ENCODE measurements around the gene RGS12. TPM values are rescaled to one million over a fixed set of nuclear protein-coding genes. Genes with fewer than 3 reads are reported as not detected.

The RGS12 gene
- polyA plus RNA-seq (2013): 12.0 and 14.8 TPM in 2 replicates

DNA sequence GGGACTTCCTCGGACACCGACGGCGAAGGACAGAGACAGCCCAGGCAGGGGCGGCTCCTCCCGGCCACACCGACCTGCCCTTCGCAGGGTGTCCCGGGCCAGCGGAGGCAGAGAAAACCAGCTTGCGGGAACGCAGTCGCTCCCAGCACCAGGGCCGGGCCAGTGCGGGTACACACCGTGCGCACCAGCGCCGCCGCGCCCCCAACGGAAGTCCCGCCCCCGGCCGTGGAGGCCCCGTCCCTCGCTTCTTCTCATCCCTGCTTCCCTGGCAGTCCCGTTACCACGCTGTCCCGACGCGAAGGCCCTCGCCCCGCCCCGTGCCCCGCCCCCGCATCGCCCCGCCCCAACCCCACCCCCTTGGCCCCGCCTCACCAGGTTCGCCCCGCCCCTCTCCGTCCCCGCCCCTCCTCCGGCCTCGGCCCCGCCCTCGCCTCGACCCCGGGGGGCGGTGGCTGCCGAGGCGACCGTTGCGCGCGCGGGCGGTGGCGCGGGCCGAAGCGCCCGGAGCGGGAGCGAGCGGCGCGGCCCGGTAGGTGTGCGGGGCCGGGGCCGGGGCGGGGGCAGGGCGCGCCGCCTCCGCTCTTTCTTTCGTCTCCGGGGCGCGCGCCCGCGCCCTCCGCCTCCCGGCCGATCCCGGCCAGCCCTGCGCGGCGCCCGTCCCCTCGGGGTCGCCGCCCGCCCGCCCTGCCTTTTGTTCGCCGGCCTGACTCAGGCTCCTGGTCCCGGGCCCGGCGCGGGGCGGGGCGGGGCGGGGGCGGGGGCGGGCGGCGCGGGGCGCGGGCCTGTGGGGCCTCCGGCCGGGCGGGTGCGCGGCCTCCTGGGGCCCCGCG, at the start of gene RGS12:
Gene RGS12 (plus strand): TSS at position 451 of the 830 bp plus-strand sequence. CDS start 23,150 bp downstream, outside the sequence.
- Histone ChIP-seq H2BK120ac (ENCODE audit: insufficient read depth, low read length, poor library complexity) (peak within 1 kb of the TSS; percentile 29), H4K8ac (ENCODE audit: low read depth, low read length) (peak within 1 kb of the TSS; percentile 85), H3K4me2 (ENCODE audit: low read length) (peak within 1 kb of the TSS; percentile 99), H3K4me3 (ENCODE audit: low read depth, low read length) (peak within 1 kb of the TSS; percentile 91), H3K4ac (ENCODE audit: low read depth, low read length) (peak within 1 kb of the TSS; percentile 66), H3K36me3 (ENCODE audit: control insufficient read depth in 1 of 2, insufficient read depth in 2 of 2, low read length in 2 of 2) (no peaks in the 10 kb centered on the region), H3K14ac (ENCODE audit: low read length) (peak within 1 kb of the TSS; percentile 86), H3K9ac (ENCODE audit: low read length) (peak within 1 kb of the TSS; percentile 98), H2AK5ac (ENCODE audit: low read length) (peak within 1 kb of the TSS; percentile 11), H3K27ac (ENCODE audit: low read depth, low read length) (no peak within 1 kb of the TSS), H2BK12ac (ENCODE audit: low read length) (no peak within 1 kb of the TSS), H3K23ac (ENCODE audit: low read length) (no peak within 1 kb of the TSS), H3K79me2 (ENCODE audit: control insufficient read depth, insufficient read depth, low read length, poor library complexity) (peaks cover 6% of the 10 kb centered on the region), H2BK5ac (ENCODE audit: low read depth, low read length, poor library complexity) (no peak within 1 kb of the TSS), H4K12ac (ENCODE audit: low read depth, low read length) (peak within 1 kb of the TSS; percentile 68), H3K9me3 (ENCODE audit: insufficient read depth, low read depth, low read length) (peaks cover 2% of the 10 kb centered on the region), H3K79me1 (ENCODE audit: low read length) (peaks cover 7% of the 10 kb centered on the region), H3K18ac (ENCODE audit: low read length) (peak within 1 kb of the TSS; percentile 81), H3K27me3 (ENCODE audit: insufficient read depth, low read length) (no peaks in the 10 kb centered on the region), H2AFZ (ENCODE audit: insufficient read depth, low read length, poor library complexity) (peak within 1 kb of the TSS; percentile 85), H4K91ac (ENCODE audit: low read depth, low read length) (peak within 1 kb of the TSS; percentile 62), H3K4me1 (ENCODE audit: control insufficient read depth in 1 of 2, insufficient read depth in 2 of 2, low read length in 2 of 2) (peaks cover 7 to 26% of the 10 kb centered on the region in 2 experiments)
- DNase-seq: peak; percentile 92 to 94
- no CpG with 5 or more reads among the region's 121 CpGs for WGBS (ENCODE audit: extremely low coverage, insufficient coverage, insufficient read length)

DNA sequence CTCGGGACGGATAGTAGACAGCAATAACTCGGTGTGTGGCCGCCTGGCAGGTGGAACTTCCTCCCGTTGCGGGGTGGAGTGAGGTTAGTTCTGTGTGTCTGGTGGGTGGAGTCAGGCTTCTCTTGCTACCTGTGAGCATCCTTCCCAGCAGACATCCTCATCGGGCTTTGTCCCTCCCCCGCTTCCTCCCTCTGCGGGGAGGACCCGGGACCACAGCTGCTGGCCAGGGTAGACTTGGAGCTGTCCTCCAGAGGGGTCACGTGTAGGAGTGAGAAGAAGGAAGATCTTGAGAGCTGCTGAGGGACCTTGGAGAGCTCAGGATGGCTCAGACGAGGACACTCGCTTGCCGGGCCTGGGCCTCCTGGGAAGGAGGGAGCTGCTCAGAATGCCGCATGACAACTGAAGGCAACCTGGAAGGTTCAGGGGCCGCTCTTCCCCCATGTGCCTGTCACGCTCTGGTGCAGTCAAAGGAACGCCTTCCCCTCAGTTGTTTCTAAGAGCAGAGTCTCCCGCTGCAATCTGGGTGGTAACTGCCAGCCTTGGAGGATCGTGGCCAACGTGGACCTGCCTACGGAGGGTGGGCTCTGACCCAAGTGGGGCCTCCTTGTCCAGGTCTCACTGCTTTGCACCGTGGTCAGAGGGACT, 49.6 kb upstream of the RGS12 start:
- Histone ChIP-seq H4K8ac (ENCODE audit: low read depth, low read length) (no peak overlapping the region), H3K4me3 (ENCODE audit: low read depth, low read length) (no peak overlapping the region), H3K4me1 (ENCODE audit: control insufficient read depth in 1 of 2, insufficient read depth in 2 of 2, low read length in 2 of 2) (no peaks in the 10 kb centered on the region), H2BK5ac (ENCODE audit: low read depth, low read length, poor library complexity) (no peak overlapping the region), H3K9ac (ENCODE audit: low read length) (no peak overlapping the region), H3K4ac (ENCODE audit: low read depth, low read length) (no peak overlapping the region), H2BK12ac (ENCODE audit: low read length) (no peak overlapping the region), H3K27me3 (ENCODE audit: insufficient read depth, low read length) (no peaks in the 10 kb centered on the region), H2AK5ac (ENCODE audit: low read length) (no peak overlapping the region), H3K79me2 (ENCODE audit: control insufficient read depth, insufficient read depth, low read length, poor library complexity) (no peaks in the 10 kb centered on the region), H2AFZ (ENCODE audit: insufficient read depth, low read length, poor library complexity) (no peak overlapping the region), H3K14ac (ENCODE audit: low read length) (no peak overlapping the region), H3K36me3 (ENCODE audit: control insufficient read depth in 1 of 2, insufficient read depth in 2 of 2, low read length in 2 of 2) (peaks cover 46 to 49% of the 10 kb centered on the region in 2 experiments), H4K12ac (ENCODE audit: low read depth, low read length) (no peak overlapping the region), H3K18ac (ENCODE audit: low read length) (no peak overlapping the region), H3K23ac (ENCODE audit: low read length) (no peak overlapping the region), H3K79me1 (ENCODE audit: low read length) (no peaks in the 10 kb centered on the region), H3K4me2 (ENCODE audit: low read length) (no peak overlapping the region), H3K27ac (ENCODE audit: low read depth, low read length) (no peak overlapping the region), H2BK120ac (ENCODE audit: insufficient read depth, low read length, poor library complexity) (no peak overlapping the region), H4K91ac (ENCODE audit: low read depth, low read length) (no peak overlapping the region), H3K9me3 (ENCODE audit: insufficient read depth, low read depth, low read length) (no peaks in the 10 kb centered on the region)
- DNase-seq: no peak
- no CpG with 5 or more reads among the region's 23 CpGs for WGBS (ENCODE audit: extremely low coverage, insufficient coverage, insufficient read length)

- Histone ChIP-seq H3K4me2 (ENCODE audit: low read length) (no peak overlapping the region), H3K36me3 (ENCODE audit: control insufficient read depth in 1 of 2, insufficient read depth in 2 of 2, low read length in 2 of 2) (peaks cover 39 to 42% of the 10 kb centered on the region in 2 experiments), H2BK120ac (ENCODE audit: insufficient read depth, low read length, poor library complexity) (no peak overlapping the region), H3K9me3 (ENCODE audit: insufficient read depth, low read depth, low read length) (no peaks in the 10 kb centered on the region), H4K8ac (ENCODE audit: low read depth, low read length) (no peak overlapping the region), H2BK12ac (ENCODE audit: low read length) (no peak overlapping the region), H3K4ac (ENCODE audit: low read depth, low read length) (no peak overlapping the region), H3K27me3 (ENCODE audit: insufficient read depth, low read length) (no peaks in the 10 kb centered on the region), H2AFZ (ENCODE audit: insufficient read depth, low read length, poor library complexity) (no peak overlapping the region), H3K4me3 (ENCODE audit: low read depth, low read length) (no peak overlapping the region), H4K91ac (ENCODE audit: low read depth, low read length) (no peak overlapping the region), H3K9ac (ENCODE audit: low read length) (no peak overlapping the region), H3K79me1 (ENCODE audit: low read length) (no peaks in the 10 kb centered on the region), H3K27ac (ENCODE audit: low read depth, low read length) (no peak overlapping the region), H3K14ac (ENCODE audit: low read length) (no peak overlapping the region), H2AK5ac (ENCODE audit: low read length) (no peak overlapping the region), H3K79me2 (ENCODE audit: control insufficient read depth, insufficient read depth, low read length, poor library complexity) (no peaks in the 10 kb centered on the region), H4K12ac (ENCODE audit: low read depth, low read length) (no peak overlapping the region), H3K4me1 (ENCODE audit: control insufficient read depth in 1 of 2, insufficient read depth in 2 of 2, low read length in 2 of 2) (no peaks in the 10 kb centered on the region), H2BK5ac (ENCODE audit: low read depth, low read length, poor library complexity) (no peak overlapping the region), H3K23ac (ENCODE audit: low read length) (no peak overlapping the region), H3K18ac (ENCODE audit: low read length) (no peak overlapping the region)
- no peak for DNase-seq
- no CpG with 5 or more reads among the region's 1 CpG for WGBS (ENCODE audit: extremely low coverage, insufficient coverage, insufficient read length)
Observed at GRCh38 chr4:3244002-3244401, 48.8 kb upstream of the RGS12 start.

DNA sequence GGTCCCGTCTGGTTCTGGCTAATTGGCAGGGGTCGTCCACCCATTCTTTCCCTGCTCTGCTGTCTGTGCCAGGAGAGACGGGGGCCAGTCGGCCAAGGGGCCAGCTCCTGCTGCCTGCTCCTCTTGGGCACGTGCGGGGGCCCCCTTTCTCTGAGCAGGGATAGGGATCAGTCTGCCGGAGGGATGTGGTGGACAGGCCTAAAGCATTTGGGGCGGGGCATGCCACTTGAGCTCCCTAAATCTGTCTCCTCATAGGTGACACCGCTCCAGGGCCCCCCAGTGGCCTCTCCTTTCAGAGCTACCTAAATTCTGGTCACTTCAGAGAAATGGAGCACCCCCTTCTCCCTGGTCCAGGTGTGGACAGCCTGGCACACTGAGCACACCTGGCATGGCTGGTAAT, 48.1 kb upstream of the RGS12 start:
- Histone ChIP-seq H3K4me3 (ENCODE audit: low read depth, low read length) (no peak overlapping the region), H2BK5ac (ENCODE audit: low read depth, low read length, poor library complexity) (no peak overlapping the region), H3K4ac (ENCODE audit: low read depth, low read length) (no peak overlapping the region), H3K79me2 (ENCODE audit: control insufficient read depth, insufficient read depth, low read length, poor library complexity) (no peaks in the 10 kb centered on the region), H3K23ac (ENCODE audit: low read length) (no peak overlapping the region), H3K36me3 (ENCODE audit: control insufficient read depth in 1 of 2, insufficient read depth in 2 of 2, low read length in 2 of 2) (peaks cover 31 to 34% of the 10 kb centered on the region in 2 experiments), H2AK5ac (ENCODE audit: low read length) (no peak overlapping the region), H4K12ac (ENCODE audit: low read depth, low read length) (no peak overlapping the region), H2BK12ac (ENCODE audit: low read length) (no peak overlapping the region), H2BK120ac (ENCODE audit: insufficient read depth, low read length, poor library complexity) (no peak overlapping the region), H4K8ac (ENCODE audit: low read depth, low read length) (no peak overlapping the region), H3K4me1 (ENCODE audit: control insufficient read depth in 1 of 2, insufficient read depth in 2 of 2, low read length in 2 of 2) (no peaks in the 10 kb centered on the region), H2AFZ (ENCODE audit: insufficient read depth, low read length, poor library complexity) (no peak overlapping the region), H3K79me1 (ENCODE audit: low read length) (no peaks in the 10 kb centered on the region), H3K9ac (ENCODE audit: low read length) (no peak overlapping the region), H3K18ac (ENCODE audit: low read length) (no peak overlapping the region), H3K9me3 (ENCODE audit: insufficient read depth, low read depth, low read length) (no peaks in the 10 kb centered on the region), H3K27ac (ENCODE audit: low read depth, low read length) (no peak overlapping the region), H3K4me2 (ENCODE audit: low read length) (no peak overlapping the region), H3K27me3 (ENCODE audit: insufficient read depth, low read length) (no peaks in the 10 kb centered on the region), H4K91ac (ENCODE audit: low read depth, low read length) (no peak overlapping the region), H3K14ac (ENCODE audit: low read length) (no peak overlapping the region)
- WGBS (ENCODE audit: extremely low coverage, insufficient coverage, insufficient read length): no CpG with 5 or more reads among the region's 9 CpGs
- no peak for DNase-seq

Measured in trophoblast cell (in vitro differentiated cells and primary cell).